Measurements from ENCODE around the gene ZNF630.

Gene ZNF630

DNA sequence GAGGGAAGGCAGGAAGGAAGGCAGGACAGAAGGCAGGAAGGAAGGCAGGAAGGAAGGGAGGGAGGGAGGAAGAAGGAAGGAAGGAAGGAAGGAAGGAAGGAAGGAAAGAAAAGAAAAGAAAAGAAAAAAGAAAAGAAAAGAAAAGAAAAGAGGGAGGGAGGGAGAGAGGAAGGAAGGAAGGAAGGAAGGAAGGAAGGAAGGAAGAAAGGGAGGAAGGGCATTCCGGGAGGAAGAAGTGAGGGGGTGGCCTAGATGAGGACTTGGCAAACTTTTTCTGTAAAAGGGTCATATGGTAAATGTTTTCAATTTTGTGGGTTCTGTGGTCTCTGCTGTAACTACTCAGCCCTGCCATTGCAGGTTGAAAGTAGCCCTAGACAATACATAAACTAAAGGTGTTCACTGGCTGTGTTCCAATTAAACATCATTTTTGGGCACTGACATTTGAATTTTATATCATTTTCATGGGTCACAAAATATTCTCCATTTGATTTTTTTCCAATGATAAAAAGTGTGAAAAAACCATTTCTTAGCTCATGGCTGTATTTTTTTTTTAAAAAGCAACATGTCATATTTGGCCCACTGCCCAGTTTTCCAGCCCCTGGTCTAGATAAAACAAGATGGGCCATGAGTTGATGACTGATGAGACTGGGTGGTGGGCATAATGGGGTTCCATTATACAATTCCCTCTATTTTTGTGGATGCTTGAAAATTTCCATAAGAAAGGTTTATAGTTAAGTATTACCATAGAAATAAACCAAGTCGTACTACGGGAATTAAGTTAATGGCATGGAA lies 3.1 kb downstream of the ZNF630 start:
- no peak for DNase-seq (ENCODE audit: low read depth in 1 of 2, low spot score in 1 of 2)
- TF ChIP-seq, protein P1, sequence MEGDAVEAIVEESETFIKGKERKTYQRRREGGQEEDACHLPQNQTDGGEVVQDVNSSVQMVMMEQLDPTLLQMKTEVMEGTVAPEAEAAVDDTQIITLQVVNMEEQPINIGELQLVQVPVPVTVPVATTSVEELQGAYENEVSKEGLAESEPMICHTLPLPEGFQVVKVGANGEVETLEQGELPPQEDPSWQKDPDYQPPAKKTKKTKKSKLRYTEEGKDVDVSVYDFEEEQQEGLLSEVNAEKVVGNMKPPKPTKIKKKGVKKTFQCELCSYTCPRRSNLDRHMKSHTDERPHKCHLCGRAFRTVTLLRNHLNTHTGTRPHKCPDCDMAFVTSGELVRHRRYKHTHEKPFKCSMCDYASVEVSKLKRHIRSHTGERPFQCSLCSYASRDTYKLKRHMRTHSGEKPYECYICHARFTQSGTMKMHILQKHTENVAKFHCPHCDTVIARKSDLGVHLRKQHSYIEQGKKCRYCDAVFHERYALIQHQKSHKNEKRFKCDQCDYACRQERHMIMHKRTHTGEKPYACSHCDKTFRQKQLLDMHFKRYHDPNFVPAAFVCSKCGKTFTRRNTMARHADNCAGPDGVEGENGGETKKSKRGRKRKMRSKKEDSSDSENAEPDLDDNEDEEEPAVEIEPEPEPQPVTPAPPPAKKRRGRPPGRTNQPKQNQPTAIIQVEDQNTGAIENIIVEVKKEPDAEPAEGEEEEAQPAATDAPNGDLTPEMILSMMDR (IDR thresholded peaks at IDR 0.05; ENCODE audit: insufficient read depth, low read length): no peak
- no peak for TF ChIP-seq SPI1 (IDR thresholded peaks at IDR 0.05; ENCODE audit: borderline replicate concordance, low read depth)
- no peak for TF ChIP-seq POLR2AphosphoS5 (IDR thresholded peaks at IDR 0.05; ENCODE audit: low read depth)
- TF ChIP-seq, protein P2, sequence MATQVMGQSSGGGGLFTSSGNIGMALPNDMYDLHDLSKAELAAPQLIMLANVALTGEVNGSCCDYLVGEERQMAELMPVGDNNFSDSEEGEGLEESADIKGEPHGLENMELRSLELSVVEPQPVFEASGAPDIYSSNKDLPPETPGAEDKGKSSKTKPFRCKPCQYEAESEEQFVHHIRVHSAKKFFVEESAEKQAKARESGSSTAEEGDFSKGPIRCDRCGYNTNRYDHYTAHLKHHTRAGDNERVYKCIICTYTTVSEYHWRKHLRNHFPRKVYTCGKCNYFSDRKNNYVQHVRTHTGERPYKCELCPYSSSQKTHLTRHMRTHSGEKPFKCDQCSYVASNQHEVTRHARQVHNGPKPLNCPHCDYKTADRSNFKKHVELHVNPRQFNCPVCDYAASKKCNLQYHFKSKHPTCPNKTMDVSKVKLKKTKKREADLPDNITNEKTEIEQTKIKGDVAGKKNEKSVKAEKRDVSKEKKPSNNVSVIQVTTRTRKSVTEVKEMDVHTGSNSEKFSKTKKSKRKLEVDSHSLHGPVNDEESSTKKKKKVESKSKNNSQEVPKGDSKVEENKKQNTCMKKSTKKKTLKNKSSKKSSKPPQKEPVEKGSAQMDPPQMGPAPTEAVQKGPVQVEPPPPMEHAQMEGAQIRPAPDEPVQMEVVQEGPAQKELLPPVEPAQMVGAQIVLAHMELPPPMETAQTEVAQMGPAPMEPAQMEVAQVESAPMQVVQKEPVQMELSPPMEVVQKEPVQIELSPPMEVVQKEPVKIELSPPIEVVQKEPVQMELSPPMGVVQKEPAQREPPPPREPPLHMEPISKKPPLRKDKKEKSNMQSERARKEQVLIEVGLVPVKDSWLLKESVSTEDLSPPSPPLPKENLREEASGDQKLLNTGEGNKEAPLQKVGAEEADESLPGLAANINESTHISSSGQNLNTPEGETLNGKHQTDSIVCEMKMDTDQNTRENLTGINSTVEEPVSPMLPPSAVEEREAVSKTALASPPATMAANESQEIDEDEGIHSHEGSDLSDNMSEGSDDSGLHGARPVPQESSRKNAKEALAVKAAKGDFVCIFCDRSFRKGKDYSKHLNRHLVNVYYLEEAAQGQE (IDR thresholded peaks at IDR 0.05; ENCODE audit: insufficient replicate concordance, low read depth): no peak
- Histone ChIP-seq H3K27ac (replicated peaks) (no peak overlapping the region), H3K4me3 (replicated peaks; ENCODE audit: insufficient read depth, low read length) (no peak overlapping the region), H3K27me3 (ENCODE audit: insufficient read depth, poor library complexity, severe bottlenecking) (no peaks in the 10 kb centered on the region)

DNA sequence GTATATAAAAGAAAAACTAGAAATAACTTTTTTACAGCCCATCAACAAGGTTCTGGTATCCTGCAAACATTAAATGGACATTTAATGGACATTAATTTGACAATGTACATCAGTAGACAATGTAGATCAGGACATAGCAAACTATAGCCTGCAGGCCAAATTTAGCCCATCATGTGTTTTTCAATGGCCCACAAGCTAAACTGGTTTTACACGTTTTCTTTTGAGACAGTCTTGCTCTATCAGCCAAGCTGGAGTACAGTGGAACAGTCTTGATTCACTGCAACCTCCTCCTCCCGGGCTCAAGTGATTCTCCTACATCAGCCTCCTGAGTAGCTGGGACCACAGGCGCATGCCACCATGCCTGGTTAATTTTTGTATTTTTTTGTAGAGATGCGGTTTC lies 7.2 kb downstream of the ZNF630 start:
- Histone ChIP-seq H3K27me3 (ENCODE audit: insufficient read depth, poor library complexity, severe bottlenecking) (no peaks in the 10 kb centered on the region), H3K4me3 (replicated peaks; ENCODE audit: insufficient read depth, low read length) (no peak overlapping the region), H3K27ac (replicated peaks) (no peak overlapping the region)
- TF ChIP-seq GABPA (IDR thresholded peaks at IDR 0.05; ENCODE audit: low read depth) (no peak), POLR2AphosphoS5 (IDR thresholded peaks at IDR 0.05; ENCODE audit: low read depth) (no peak), SPI1 (IDR thresholded peaks at IDR 0.05; ENCODE audit: borderline replicate concordance, low read depth) (no peak)
- TF ChIP-seq, protein P1 (IDR thresholded peaks at IDR 0.05; ENCODE audit: insufficient read depth, low read length): no peak
- TF ChIP-seq, protein P2 (IDR thresholded peaks at IDR 0.05; ENCODE audit: insufficient replicate concordance, low read depth): no peak
- DNase-seq (ENCODE audit: low read depth in 1 of 2, low spot score in 1 of 2): no peak

DNA sequence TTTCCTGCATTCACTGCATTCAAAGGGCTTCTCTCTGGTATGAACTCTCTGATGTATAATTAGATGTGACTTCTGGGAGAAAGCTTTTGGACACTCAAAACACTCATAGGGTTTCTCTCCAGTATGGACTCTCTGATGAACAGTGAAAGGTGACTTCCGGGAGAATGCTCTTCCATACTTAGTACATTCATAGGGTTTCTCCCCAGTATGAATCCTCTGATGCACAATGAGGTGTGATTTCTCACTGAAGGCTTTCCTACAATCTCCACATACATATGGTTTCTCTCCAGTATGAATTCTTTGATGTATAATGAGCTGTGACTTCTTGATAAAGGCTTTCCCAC lies 12.2 kb downstream of the ZNF630 start:
- Histone ChIP-seq H3K27me3 (ENCODE audit: insufficient read depth, poor library complexity, severe bottlenecking) (no peaks in the 10 kb centered on the region), H3K27ac (replicated peaks) (no peak overlapping the region), H3K4me3 (replicated peaks; ENCODE audit: insufficient read depth, low read length) (no peak overlapping the region)
- no peak for DNase-seq (ENCODE audit: low read depth in 1 of 2, low spot score in 1 of 2)
- TF ChIP-seq, protein P2 (IDR thresholded peaks at IDR 0.05; ENCODE audit: insufficient replicate concordance, low read depth): no peak
- no peak for TF ChIP-seq SPI1 (IDR thresholded peaks at IDR 0.05; ENCODE audit: borderline replicate concordance, low read depth)
- no peak for TF ChIP-seq POLR2AphosphoS5 (IDR thresholded peaks at IDR 0.05; ENCODE audit: low read depth)
- TF ChIP-seq GABPA (IDR thresholded peaks at IDR 0.05; ENCODE audit: low read depth): no peak
- TF ChIP-seq, protein P1 (IDR thresholded peaks at IDR 0.05; ENCODE audit: insufficient read depth, low read length): no peak

Data from HL-60 (cell line).